Liver (tissue), 3 donors: ENCODE results near the gene RNPEP.

Experiments
- ATF3 ChIP-seq: IDR thresholded peaks from 2 replicates; pipeline ENCODE4 v1.6.1; 2016; ENCODE audit warnings: antibody characterized with exemption
- CTCF ChIP-seq: fragments of 150-350 bp; IDR thresholded peaks from 2 replicates; pipeline ENCODE4 v1.5.1; 2017; ENCODE audit warnings: improper control_type of control experiment, low read depth, low read length; ENCODE audit not compliant: missing input control
- YY1 ChIP-seq: IDR thresholded peaks from 2 replicates; pipeline ENCODE4 v1.6.1; 2016; ENCODE audit warnings: antibody characterized with exemption, mild to moderate bottlenecking
- donor health status: healthy.
- donor health status: healthy.

GRCh38 chr1:201955009-201955728 lies 27.3 kb upstream of the RNPEP start, which contains the start of gene TIMM17A:
- TF ChIP-seq ATF3 (peak; percentile 6), CTCF (no peak), YY1 (peak; percentile 98)
